ENCODE data around the gene SLIT3.

GRCh38 chr5:168869615-168870227 lies 431.2 kb downstream of the SLIT3 start:
- TF ChIP-seq CTCF (IDR thresholded peaks at IDR 0.05) (no peak), POLR2A (IDR thresholded peaks at IDR 0.05) (no peak)
